ENCODE measurements around the gene BRAP.
"Not testable (repeated sequence)": the region's sequence is repeated elsewhere in the genome, so short reads cannot be mapped to it uniquely, and the experiment has no call there.

The BRAP gene

GRCh38 chr12:111684485-111685198, 1.1 kb downstream of the BRAP start:
- DNase-seq (ENCODE audit: extremely low spot score, insufficient read length, low read depth); FAIRE-seq: not testable (repeated sequence)

GRCh38 chr12:111677186-111677585, 8.6 kb downstream of the BRAP start:
- FAIRE-seq = no peak

GRCh38 chr12:111673503-111673902, 12.3 kb downstream of the BRAP start:
- FAIRE-seq (no peak), DNase-seq (ENCODE audit: extremely low spot score, insufficient read length, low read depth) (no peak)

More at GRCh38 chr12:111677186-111677585, 8.6 kb downstream of the BRAP start:
- no peak for DNase-seq (ENCODE audit: extremely low spot score, insufficient read length, low read depth)

GRCh38 chr12:111672822-111673381, 12.9 kb downstream of the BRAP start:
- FAIRE-seq = no peak

GRCh38 chr12:111664961-111665865, 20.5 kb downstream of the BRAP start:
- FAIRE-seq = no peak
- DNase-seq (ENCODE audit: extremely low spot score, insufficient read length, low read depth) = no peak

More at GRCh38 chr12:111672822-111673381, 12.9 kb downstream of the BRAP start:
- DNase-seq (ENCODE audit: extremely low spot score, insufficient read length, low read depth) = no peak

- DNase-seq (ENCODE audit: extremely low spot score, insufficient read length, low read depth) = no peak
- FAIRE-seq = no peak
Observed at GRCh38 chr12:111664499-111664898, 21.3 kb downstream of the BRAP start.

- no peak for DNase-seq (ENCODE audit: extremely low spot score, insufficient read length, low read depth)
- FAIRE-seq = no peak
Observed at GRCh38 chr12:111656016-111656415, 29.7 kb downstream of the BRAP start.

- no peak for FAIRE-seq
- no peak for DNase-seq (ENCODE audit: extremely low spot score, insufficient read length, low read depth)
Observed at GRCh38 chr12:111655356-111655755, 30.4 kb downstream of the BRAP start.

- no peak for FAIRE-seq
Observed at GRCh38 chr12:111653596-111653995, 32.2 kb downstream of the BRAP start.

GRCh38 chr12:111652530-111652929, 33.2 kb downstream of the BRAP start:
- FAIRE-seq; DNase-seq (ENCODE audit: extremely low spot score, insufficient read length, low read depth): not testable (repeated sequence)

More at GRCh38 chr12:111653596-111653995, 32.2 kb downstream of the BRAP start:
- DNase-seq (ENCODE audit: extremely low spot score, insufficient read length, low read depth) = no peak

- DNase-seq (ENCODE audit: extremely low spot score, insufficient read length, low read depth) = no peak
- FAIRE-seq = no peak
Observed at GRCh38 chr12:111650912-111651311, 34.8 kb downstream of the BRAP start.

GRCh38 chr12:111645433-111645832, 40.3 kb downstream of the BRAP start:
- FAIRE-seq (no peak), DNase-seq (ENCODE audit: extremely low spot score, insufficient read length, low read depth) (no peak)

GRCh38 chr12:111643427-111643826, 42.3 kb downstream of the BRAP start:
- no peak for FAIRE-seq

GRCh38 chr12:111642681-111643426, 42.9 kb downstream of the BRAP start:
- no peak for DNase-seq (ENCODE audit: extremely low spot score, insufficient read length, low read depth)
- no peak for FAIRE-seq

More at GRCh38 chr12:111643427-111643826, 42.3 kb downstream of the BRAP start:
- no peak for DNase-seq (ENCODE audit: extremely low spot score, insufficient read length, low read depth)

GRCh38 chr12:111640506-111640905, 45.2 kb downstream of the BRAP start:
- FAIRE-seq (no peak), DNase-seq (ENCODE audit: extremely low spot score, insufficient read length, low read depth) (no peak)

- DNase-seq (ENCODE audit: extremely low spot score, insufficient read length, low read depth) = no peak
- FAIRE-seq = no peak
Observed at GRCh38 chr12:111638556-111638955, 47.2 kb downstream of the BRAP start.

- FAIRE-seq (no peak), DNase-seq (ENCODE audit: extremely low spot score, insufficient read length, low read depth) (no peak)
Observed at GRCh38 chr12:111636209-111636945, 49.4 kb downstream of the BRAP start.

GRCh38 chr12:111635524-111635923, 50.2 kb downstream of the BRAP start:
- FAIRE-seq (no peak), DNase-seq (ENCODE audit: extremely low spot score, insufficient read length, low read depth) (no peak)
